Neural crest cell (in vitro differentiated cells): ENCODE measurements around the gene SH3RF2. TPM values are rescaled to one million over a fixed set of nuclear protein-coding genes. Genes with fewer than 3 reads are reported as not detected.
"Not testable (repeated sequence)": the region's sequence is repeated elsewhere in the genome, so short reads cannot be mapped to it uniquely, and the experiment has no call there.

Experiments used
- DNase-seq: peaks from one replicate; pipeline ENCODE4 v3.0.0; 2021; ENCODE audit warnings: low read depth, mixed read lengths, low spot score
- H3K27ac Mint-ChIP-seq: one replicate; pipeline ENCODE4 v1.8.0; 2021; ENCODE audit warnings: mild to moderate bottlenecking, mixed read lengths; ENCODE audit not compliant: unreplicated experiment
- H3K27me3 Mint-ChIP-seq: 2 replicates; pipeline ENCODE4 v1.8.0; 2021; ENCODE audit warnings: low read depth, mild to moderate bottlenecking, mixed read lengths
- H3K36me3 Mint-ChIP-seq: 2 replicates; pipeline ENCODE4 v1.8.0; 2021; ENCODE audit warnings: low read depth, mild to moderate bottlenecking, mixed read lengths
- H3K4me1 Mint-ChIP-seq: 2 replicates; pipeline ENCODE4 v1.8.0; 2021; ENCODE audit warnings: mixed read lengths
- H3K4me3 Mint-ChIP-seq: one replicate; pipeline ENCODE4 v1.8.0; 2021; ENCODE audit warnings: mild to moderate bottlenecking, mixed read lengths
- H3K9me3 Mint-ChIP-seq: 2 replicates; pipeline ENCODE4 v1.8.0; 2021; ENCODE audit warnings: mixed read lengths
- total RNA-seq: library from RNA; stranded (reverse); gene quantifications from 2 replicates; pipeline ENCODE4 v1.2.1, GENCODE V29; 2021
- TF ChIP-seq, protein P1 (sequence below): fragments of 200-600 bp; sonication (generic); conservative IDR thresholded peaks from 2 replicates; pipeline ENCODE4 v1.5.0; 2021; ENCODE audit warnings: antibody characterized with exemption, mild to moderate bottlenecking

SH3RF2 gene
- total RNA-seq, 1 donor from 2014 or later: 0.72 TPM

DNA sequence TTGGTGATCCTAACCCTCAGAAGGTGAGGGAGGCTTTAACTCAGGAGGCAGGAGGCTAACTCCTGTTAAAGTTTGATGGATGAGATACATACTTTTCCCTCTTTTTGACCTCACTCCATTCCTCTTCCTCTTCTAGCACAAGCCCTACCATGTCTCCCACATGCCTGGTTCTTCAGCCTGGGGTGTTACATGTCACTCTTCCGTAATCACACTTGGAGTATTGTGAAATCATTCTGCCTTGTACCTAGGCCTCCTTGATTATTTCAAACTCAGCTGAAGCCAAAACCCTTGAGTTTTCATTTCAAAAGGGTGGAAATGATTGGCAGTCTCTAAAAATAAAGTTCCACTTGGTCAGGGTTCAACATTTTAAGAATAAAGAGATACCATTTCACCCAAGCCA is 167.2 kb downstream of the SH3RF2 start:
- TF ChIP-seq, protein P1, sequence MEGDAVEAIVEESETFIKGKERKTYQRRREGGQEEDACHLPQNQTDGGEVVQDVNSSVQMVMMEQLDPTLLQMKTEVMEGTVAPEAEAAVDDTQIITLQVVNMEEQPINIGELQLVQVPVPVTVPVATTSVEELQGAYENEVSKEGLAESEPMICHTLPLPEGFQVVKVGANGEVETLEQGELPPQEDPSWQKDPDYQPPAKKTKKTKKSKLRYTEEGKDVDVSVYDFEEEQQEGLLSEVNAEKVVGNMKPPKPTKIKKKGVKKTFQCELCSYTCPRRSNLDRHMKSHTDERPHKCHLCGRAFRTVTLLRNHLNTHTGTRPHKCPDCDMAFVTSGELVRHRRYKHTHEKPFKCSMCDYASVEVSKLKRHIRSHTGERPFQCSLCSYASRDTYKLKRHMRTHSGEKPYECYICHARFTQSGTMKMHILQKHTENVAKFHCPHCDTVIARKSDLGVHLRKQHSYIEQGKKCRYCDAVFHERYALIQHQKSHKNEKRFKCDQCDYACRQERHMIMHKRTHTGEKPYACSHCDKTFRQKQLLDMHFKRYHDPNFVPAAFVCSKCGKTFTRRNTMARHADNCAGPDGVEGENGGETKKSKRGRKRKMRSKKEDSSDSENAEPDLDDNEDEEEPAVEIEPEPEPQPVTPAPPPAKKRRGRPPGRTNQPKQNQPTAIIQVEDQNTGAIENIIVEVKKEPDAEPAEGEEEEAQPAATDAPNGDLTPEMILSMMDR: no peak
- Mint-ChIP-seq H3K36me3 (peaks cover 12% of the 10 kb centered on the region), H3K4me3 (no peak overlapping the region)

DNA sequence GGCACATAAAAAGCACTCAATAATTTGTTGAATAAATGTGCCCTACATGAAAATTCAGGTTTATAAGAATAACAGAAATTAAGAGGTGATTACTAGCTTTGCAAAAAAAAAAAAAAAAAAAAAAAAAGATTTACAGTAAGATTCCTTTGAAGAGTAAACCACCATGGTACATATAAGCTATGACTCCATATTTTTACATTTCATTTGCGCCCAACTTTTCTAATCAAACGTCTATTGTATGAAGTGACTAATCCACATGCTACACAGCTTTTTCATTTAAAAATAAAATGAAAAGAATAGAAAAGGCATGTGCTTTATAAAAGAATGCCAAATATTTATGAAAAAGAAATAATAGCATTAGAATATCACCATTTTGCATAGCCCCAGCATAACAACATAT is 169.1 kb downstream of the SH3RF2 start, which contains the start of gene PLAC8L1:
Gene PLAC8L1, minus strand, starts transcription at position 101 of the 400 bp plus-strand sequence. CDS start 1,266 bp downstream, outside the sequence.
- Mint-ChIP-seq H3K4me1 (peaks cover 4% of the 10 kb centered on the region), H3K36me3 (peaks cover 10% of the 10 kb centered on the region), H3K27me3 (no peaks in the 10 kb centered on the region), H3K4me3 (no peak within 1 kb of the TSS), H3K27ac (no peak within 1 kb of the TSS), H3K9me3 (no peaks in the 10 kb centered on the region)
- DNase-seq: no peak
- TF ChIP-seq, protein P1: no peak

More for the DNA sequence above, 167.2 kb downstream of the SH3RF2 start:
- Mint-ChIP-seq H3K27ac (no peak overlapping the region), H3K4me1 (peaks cover 4% of the 10 kb centered on the region), H3K9me3 (no peaks in the 10 kb centered on the region), H3K27me3 (no peaks in the 10 kb centered on the region)
- DNase-seq: no peak

DNA sequence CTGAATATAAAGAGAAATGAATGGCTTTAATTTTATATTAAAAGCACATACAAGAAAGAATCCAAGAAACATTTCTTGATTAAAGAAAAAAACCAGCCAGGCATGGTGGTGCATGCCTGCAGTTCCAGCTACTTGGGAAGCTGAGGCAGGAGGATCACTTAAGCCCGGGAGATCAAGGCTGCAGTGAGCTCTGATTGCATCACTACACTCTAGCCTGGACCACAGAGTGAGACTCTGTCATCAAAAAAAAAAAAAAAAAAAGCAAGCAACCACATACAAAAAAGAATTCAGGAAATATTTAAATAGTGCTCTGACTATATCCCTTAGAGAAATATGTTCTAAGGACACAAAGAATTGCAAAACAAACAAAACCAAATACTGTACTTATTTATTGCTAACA is 171.5 kb downstream of the SH3RF2 start:
- Mint-ChIP-seq H3K4me1 (no peaks in the 10 kb centered on the region), H3K9me3 (no peaks in the 10 kb centered on the region), H3K4me3 (no peak overlapping the region), H3K27ac (no peak overlapping the region), H3K27me3 (no peaks in the 10 kb centered on the region), H3K36me3 (peaks cover 3% of the 10 kb centered on the region)
- TF ChIP-seq, protein P1: no peak
- DNase-seq: no peak

DNA sequence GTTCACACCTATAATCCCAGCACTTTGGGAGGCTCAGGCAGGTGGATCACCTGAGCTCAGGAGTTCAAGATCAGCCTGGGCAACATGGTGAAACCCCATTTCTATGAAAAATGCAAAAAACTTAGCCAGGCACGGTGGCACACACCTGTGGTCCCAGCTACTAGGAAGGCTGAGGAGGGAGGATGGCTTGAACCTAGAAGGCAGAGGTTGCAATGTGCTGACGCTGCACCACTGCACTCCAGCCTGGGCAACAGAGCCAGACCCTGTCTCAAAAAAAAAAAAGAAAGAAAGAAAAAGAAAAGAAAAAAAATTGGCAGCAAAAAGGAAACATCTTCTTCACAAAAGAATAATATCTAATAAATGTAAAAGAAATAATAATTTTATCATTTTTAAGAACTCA is 172.5 kb downstream of the SH3RF2 start:
- H3K4me1 Mint-ChIP-seq, DNase-seq, H3K36me3 Mint-ChIP-seq, H3K27ac Mint-ChIP-seq, H3K4me3 Mint-ChIP-seq, H3K9me3 Mint-ChIP-seq, H3K27me3 Mint-ChIP-seq: not testable (repeated sequence)

DNA sequence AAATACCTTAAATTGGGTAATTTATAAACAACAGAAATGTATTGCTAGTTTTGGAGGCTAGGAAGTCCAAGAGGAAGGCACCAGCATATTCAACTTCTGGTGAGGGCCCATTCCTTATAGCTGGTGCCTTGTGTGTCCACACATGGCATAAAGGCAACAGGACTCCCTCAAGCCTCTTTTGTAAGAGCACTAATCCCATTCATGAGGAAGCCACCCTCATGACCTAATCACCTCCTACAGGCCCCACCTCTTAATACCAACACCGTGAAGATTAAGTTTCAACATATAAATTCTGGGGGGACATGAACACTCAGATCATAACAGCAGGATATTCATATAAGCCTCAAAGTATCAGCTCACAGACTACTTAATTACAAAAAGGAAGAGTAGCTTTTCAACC is 173.0 kb downstream of the SH3RF2 start:
- no peaks in the 10 kb centered on the region for H3K9me3 Mint-ChIP-seq
- H3K4me3 Mint-ChIP-seq: no peak overlapping the region
- DNase-seq: no peak
- H3K27ac Mint-ChIP-seq: no peak overlapping the region
- H3K27me3 Mint-ChIP-seq: no peaks in the 10 kb centered on the region
- TF ChIP-seq, protein P1: no peak
- H3K4me1 Mint-ChIP-seq: no peaks in the 10 kb centered on the region
- H3K36me3 Mint-ChIP-seq: peaks cover 3% of the 10 kb centered on the region

DNA sequence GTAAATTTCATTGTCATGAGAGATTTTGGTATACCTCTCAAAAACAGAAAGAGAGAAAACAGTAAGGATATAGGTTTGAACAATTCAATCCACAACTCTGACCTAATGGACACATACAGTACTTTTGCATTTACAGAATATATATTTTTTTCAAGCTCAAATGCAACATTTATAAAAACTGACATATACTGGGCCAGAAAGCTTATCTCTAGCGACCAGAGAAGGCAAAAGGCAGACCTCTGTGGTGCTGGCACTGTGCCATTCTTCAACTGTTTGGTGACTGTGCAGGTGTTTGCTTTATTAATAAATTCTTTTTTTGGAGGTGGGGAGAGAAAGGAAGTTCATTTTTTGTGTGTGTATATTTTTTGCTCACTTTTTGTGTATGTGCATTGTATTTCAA is 175.0 kb downstream of the SH3RF2 start:
- no peak overlapping the region for H3K4me3 Mint-ChIP-seq
- H3K27ac Mint-ChIP-seq: no peak overlapping the region
- TF ChIP-seq, protein P1: no peak
- H3K36me3 Mint-ChIP-seq: no peaks in the 10 kb centered on the region
- DNase-seq: no peak
- H3K4me1 Mint-ChIP-seq: no peaks in the 10 kb centered on the region
- no peaks in the 10 kb centered on the region for H3K27me3 Mint-ChIP-seq
- no peaks in the 10 kb centered on the region for H3K9me3 Mint-ChIP-seq
